Panc1 (cell line): ENCODE data around the gene SNX1.
"Not testable (repeated sequence)": the region's sequence is repeated elsewhere in the genome, so short reads cannot be mapped to it uniquely, and the experiment has no call there.

Source experiments
- CTCF ChIP-seq: fragments of 450-650 bp; IDR thresholded peaks from 2 replicates; pipeline ENCODE4 v1.5.1; 2017; ENCODE audit warnings: mild to moderate bottlenecking
- POLR2AphosphoS5 ChIP-seq: IDR thresholded peaks from 2 replicates; pipeline ENCODE4 v1.6.1; 2012; ENCODE audit warnings: mild to moderate bottlenecking, low read depth, low read length, moderate library complexity
- REST ChIP-seq, 2 experiments: IDR thresholded peaks; 2 replicates each; pipeline ENCODE4 v1.6.1; 2011 to 2012; ENCODE audit warnings: low read depth in 2 of 2, control low read depth in 1 of 2, low read length in 1 of 2, mild to moderate bottlenecking in 1 of 2, moderate library complexity in 1 of 2; ENCODE audit not compliant: insufficient read depth in 1 of 2
- SIN3A ChIP-seq: IDR thresholded peaks from 2 replicates; pipeline ENCODE4 v1.6.1; 2012; ENCODE audit warnings: low read depth, mild to moderate bottlenecking, low read length, moderate library complexity, borderline replicate concordance; ENCODE audit not compliant: insufficient read depth
- TCF7L2 ChIP-seq: IDR thresholded peaks from 2 replicates; pipeline ENCODE4 v1.6.1; 2011; ENCODE audit warnings: mild to moderate bottlenecking, low read depth, low read length, inconsistent platforms

- TF ChIP-seq REST (IDR thresholded peaks at IDR 0.05; ENCODE audit: insufficient read depth in 1 of 2, low read depth in 2 of 2, low read length in 1 of 2); CTCF; SIN3A; TCF7L2; POLR2AphosphoS5: not testable (repeated sequence)
Measured at GRCh38 chr15:64110108-64110701, 14.4 kb downstream of the SNX1 start.
